H9 (cell line): ENCODE results near the gene ZNF366. TPM values are rescaled to one million over a fixed set of nuclear protein-coding genes. Genes with fewer than 3 reads are reported as not detected.

Experiments
- DNase-seq: peaks from one replicate; pipeline ENCODE4 v3.0.0-alpha.2; 2017
- H2AFZ ChIP-seq: one replicate; pipeline ENCODE4 v1.6.1; 2013; ENCODE audit warnings: mild to moderate bottlenecking, low read length, control low read depth, moderate library complexity
- H2AK5ac ChIP-seq: 2 replicates; pipeline ENCODE4 v1.6.1; 2013; ENCODE audit warnings: low read length, control low read depth, mixed read lengths; ENCODE audit not compliant: insufficient read length
- H2BK120ac ChIP-seq: one replicate; pipeline ENCODE4 v1.6.1; 2013; ENCODE audit warnings: low read depth, mild to moderate bottlenecking, low read length, control low read depth, inconsistent platforms; ENCODE audit not compliant: poor library complexity, severe bottlenecking
- H2BK12ac ChIP-seq: 2 replicates; pipeline ENCODE4 v1.6.1; 2013; ENCODE audit warnings: low read length, control low read depth, mixed read lengths, low read depth; ENCODE audit not compliant: insufficient read length
- H2BK15ac ChIP-seq: 2 replicates; pipeline ENCODE4 v1.6.1; 2013; ENCODE audit warnings: low read depth, low read length, control low read depth
- H2BK20ac ChIP-seq: one replicate; pipeline ENCODE4 v1.6.1; 2013; ENCODE audit warnings: low read depth, mild to moderate bottlenecking, low read length, control low read depth, inconsistent platforms; ENCODE audit not compliant: poor library complexity, severe bottlenecking
- H2BK5ac ChIP-seq: 2 replicates; pipeline ENCODE4 v1.6.1; 2013; ENCODE audit warnings: low read length, control low read depth, mixed read lengths; ENCODE audit not compliant: insufficient read length
- H3K14ac ChIP-seq: 2 replicates; pipeline ENCODE4 v1.6.1; 2013; ENCODE audit warnings: low read length, control low read depth; ENCODE audit not compliant: insufficient read depth
- H3K18ac ChIP-seq: 2 replicates; pipeline ENCODE4 v1.6.1; 2013; ENCODE audit warnings: low read depth, mild to moderate bottlenecking, mixed read lengths, low read length, control low read depth; ENCODE audit not compliant: insufficient read length
- H3K23ac ChIP-seq: 2 replicates; pipeline ENCODE4 v1.6.1; 2013; ENCODE audit warnings: low read length, control low read depth, mixed read lengths, low read depth; ENCODE audit not compliant: insufficient read length
- H3K23me2 ChIP-seq: 2 replicates; pipeline ENCODE4 v1.6.1; 2013; ENCODE audit warnings: low read depth, mild to moderate bottlenecking, mixed read lengths, low read length, control low read depth; ENCODE audit not compliant: insufficient read length, poor library complexity, severe bottlenecking
- H3K27ac ChIP-seq: 2 replicates; pipeline ENCODE4 v1.5.1; 2013; ENCODE audit warnings: low read length, control low read depth, mixed read lengths, low read depth; ENCODE audit not compliant: insufficient read length
- H3K27me3 ChIP-seq: 2 replicates; pipeline ENCODE4 v1.6.1; 2013; ENCODE audit warnings: low read length, control low read depth, inconsistent platforms; ENCODE audit not compliant: insufficient read depth
- H3K4ac ChIP-seq: 2 replicates; pipeline ENCODE4 v1.6.1; 2013; ENCODE audit warnings: low read depth, mild to moderate bottlenecking, control low read depth, inconsistent platforms, low read length, moderate library complexity
- H3K4me1 ChIP-seq: 2 replicates; pipeline ENCODE4 v1.6.1; 2013; ENCODE audit warnings: low read length, control low read depth, inconsistent platforms; ENCODE audit not compliant: insufficient read depth
- H3K4me2 ChIP-seq: 2 replicates; pipeline ENCODE4 v1.6.1; 2013; ENCODE audit warnings: low read length, control low read depth, mixed read lengths; ENCODE audit not compliant: insufficient read length, insufficient read depth
- H3K56ac ChIP-seq: 2 replicates; pipeline ENCODE4 v1.6.1; 2013; ENCODE audit warnings: low read depth, mild to moderate bottlenecking, mixed read lengths, low read length, control low read depth; ENCODE audit not compliant: insufficient read length
- H3K79me1 ChIP-seq: 2 replicates; pipeline ENCODE4 v1.6.1; 2013; ENCODE audit warnings: low read depth, mild to moderate bottlenecking, moderate library complexity, low read length, control low read depth, inconsistent platforms; ENCODE audit not compliant: insufficient read depth, poor library complexity, severe bottlenecking
- H3K79me2 ChIP-seq: 2 replicates; pipeline ENCODE4 v1.6.1; 2013; ENCODE audit warnings: low read length, control low read depth, inconsistent platforms; ENCODE audit not compliant: insufficient read depth
- H3K9ac ChIP-seq: 2 replicates; pipeline ENCODE4 v1.6.1; 2013; ENCODE audit warnings: low read length, control low read depth, mixed read lengths; ENCODE audit not compliant: insufficient read length; ENCODE audit errors: extremely low read depth
- H3K9me3 ChIP-seq: one replicate; pipeline ENCODE4 v1.6.1; 2013; ENCODE audit warnings: low read depth, low read length, inconsistent platforms; ENCODE audit not compliant: control insufficient read depth
- H3T11ph ChIP-seq: one replicate; pipeline ENCODE4 v1.6.1; 2013; ENCODE audit warnings: mild to moderate bottlenecking, low read length, control low read depth, inconsistent platforms
- H4K20me1 ChIP-seq: one replicate; pipeline ENCODE4 v1.6.1; 2013; ENCODE audit not compliant: control insufficient read depth, insufficient read length, insufficient read depth
- H4K5ac ChIP-seq: 2 replicates; pipeline ENCODE4 v1.6.1; 2013; ENCODE audit warnings: low read depth, mild to moderate bottlenecking, mixed read lengths, low read length, control low read depth; ENCODE audit not compliant: insufficient read length
- H4K8ac ChIP-seq: replicated peaks from 2 replicates; pipeline ENCODE4 v1.6.1; 2013; ENCODE audit warnings: low read length, control low read depth, mixed read lengths, low read depth; ENCODE audit not compliant: insufficient read length
- H4K91ac ChIP-seq: 2 replicates; pipeline ENCODE4 v1.6.1; 2013; ENCODE audit warnings: low read depth, mild to moderate bottlenecking, moderate library complexity, mixed read lengths, low read length, control low read depth; ENCODE audit not compliant: insufficient read length
- H3K27ac Mint-ChIP-seq, 3 experiments: 2 replicates in 2 of 3; 3 replicates in 1 of 3; pipeline ENCODE4 v1.8.0; 2020 to 2021; ENCODE audit warnings: mixed read lengths in 3 of 3, mild to moderate bottlenecking in 1 of 3, moderate library complexity in 1 of 3
- H3K27me3 Mint-ChIP-seq: 2 replicates; pipeline ENCODE4 v1.8.0; 2021; ENCODE audit warnings: low read depth, mild to moderate bottlenecking, moderate library complexity, mixed read lengths
- H3K36me3 Mint-ChIP-seq, 3 experiments: 2 replicates in 2 of 3; 3 replicates in 1 of 3; pipeline ENCODE4 v1.8.0; 2020 to 2021; ENCODE audit warnings: low read depth in 3 of 3, mixed read lengths in 3 of 3; ENCODE audit not compliant: insufficient read depth in 1 of 3
- H3K4me1 Mint-ChIP-seq, 2 experiments: 2 replicates each; pipeline ENCODE4 v1.8.0; 2020; ENCODE audit warnings: mixed read lengths in 2 of 2
- H3K4me3 Mint-ChIP-seq, 2 experiments: 2 replicates in 1 of 2; 3 replicates in 1 of 2; pipeline ENCODE4 v1.8.0; 2020 to 2021; ENCODE audit warnings: mild to moderate bottlenecking in 2 of 2, mixed read lengths in 2 of 2, moderate library complexity in 1 of 2
- H3K9me3 Mint-ChIP-seq, 2 experiments: 2 replicates in 1 of 2; 3 replicates in 1 of 2; pipeline ENCODE4 v1.8.0; 2020; ENCODE audit warnings: mild to moderate bottlenecking in 2 of 2, mixed read lengths in 2 of 2, moderate library complexity in 1 of 2
- CTCF ChIP-seq: fragments of 200-600 bp; sonication (generic); conservative IDR thresholded peaks from 3 replicates; pipeline ENCODE4 v1.8.0; 2021; ENCODE audit warnings: antibody characterized with exemption, mild to moderate bottlenecking
- WGBS: extraction: QIAGEN DNeasy Blood & Tissue Kit; methylation state at CpG from one replicate; pipeline ENCODE4 v1.1.7; 2013; ENCODE audit warnings: missing lambda C conversion rate, low lambda C conversion rate, mixed read lengths; ENCODE audit not compliant: insufficient read length; ENCODE audit errors: extremely low coverage; 5-methylcytosine and 5-hydroxymethylcytosine counted together
- total RNA-seq: library from RNA; stranded (reverse); gene quantifications from 2 replicates; pipeline ENCODE4 v1.2.1, GENCODE V29; 2021

ZNF366 gene
- total RNA-seq, 1 experiment from 2014 or later = not detected

- Histone ChIP-seq H3K9me3 (no peaks in the 10 kb centered on the region), H2BK5ac (no peak overlapping the region), H4K5ac (no peak overlapping the region), H3T11ph (no peak overlapping the region), H2BK120ac (no peak overlapping the region), H4K20me1 (no peaks in the 10 kb centered on the region), H3K14ac (no peak overlapping the region), H2AK5ac (no peak overlapping the region), H3K79me1 (no peaks in the 10 kb centered on the region), H2BK20ac (no peak overlapping the region), H3K79me2 (no peaks in the 10 kb centered on the region), H3K18ac (no peak overlapping the region), H4K8ac (no peak overlapping the region), H3K27ac (no peak overlapping the region), H2BK15ac (no peak overlapping the region), H4K91ac (no peak overlapping the region), H2AFZ (no peak overlapping the region), H3K4me1 (peaks cover 2% of the 10 kb centered on the region; the same call in 1 of the 2 replicates), H3K4ac (no peak overlapping the region), H2BK12ac (no peak overlapping the region), H3K23me2 (no peaks in the 10 kb centered on the region), H3K9ac (no peak overlapping the region), H3K27me3 (no peaks in the 10 kb centered on the region), H3K4me2 (no peak overlapping the region), H3K23ac (no peak overlapping the region), H3K56ac (no peak overlapping the region)
- no peaks in the 10 kb centered on the region; the same call in 1 of the 2 replicates for H3K27me3 Mint-ChIP-seq
- H3K9me3 Mint-ChIP-seq = no peaks in the 10 kb centered on the region
- TF ChIP-seq CTCF = no peak
- H3K4me3 Mint-ChIP-seq = no peak overlapping the region
- no peak for DNase-seq
- peaks cover 28 to 41% of the 10 kb centered on the region in 2 experiments for H3K4me1 Mint-ChIP-seq
- WGBS = no CpG with 5 or more reads among the region's 12 CpGs
- no peaks in the 10 kb centered on the region for H3K36me3 Mint-ChIP-seq
- H3K27ac Mint-ChIP-seq = no peak overlapping the region
These were observed 7.5 kb downstream of the ZNF366 start for GRCh38 chr5:72499730-72500129.
